GM12878 (cell line): ENCODE results near the gene GJD2. TPM values are rescaled to one million over a fixed set of nuclear protein-coding genes. Genes with fewer than 3 reads are reported as not detected.

Experiments
- ATAC-seq: fragments of 200-7000 bp; cut with Tn5 transposase; 3 replicates; pipeline ENCODE4 v1.9.1; 2020; ENCODE audit warnings: mild to moderate bottlenecking, moderate library complexity
- BruUV-seq: library from RNA; stranded (reverse); fragments of 400-500 nt; replicated peaks from 2 replicates; lab custom pipeline; 2021; lab: Mats Ljungman, UMichigan
- CTCF ChIA-PET: fragments of 300-600 bp; sonication (Branson Sonifier 250); formaldehyde crosslinking; extraction: SDS; loops from one replicate; lab custom pipeline; 2021; ENCODE audit warnings: inconsistent platforms; lab: Yijun Ruan, JAX
- POLR2A ChIA-PET: fragments of 350-600 bp; formaldehyde crosslinking; extraction: SDS; loops from one replicate; lab custom pipeline; 2021; ENCODE audit warnings: inconsistent platforms; lab: Charles Lee
- RAD21 ChIA-PET: fragments of 300-600 bp; sonication (Branson Sonifier 250); formaldehyde crosslinking; loops from one replicate; lab custom pipeline; 2023; ENCODE audit warnings: antibody characterized with exemption; ENCODE audit not compliant: unreplicated experiment; lab: Charles Lee
- SMC1A ChIA-PET: fragments of 300-600 bp; sonication (Branson Sonifier 250); formaldehyde crosslinking; loops from one replicate; lab custom pipeline; 2023; ENCODE audit not compliant: unreplicated experiment, uncharacterized antibody; lab: Charles Lee
- DNase-seq: peaks from one replicate; pipeline ENCODE4 v3.0.0-alpha.2; 2011; ENCODE audit warnings: low read depth, low spot score
- FAIRE-seq: peaks from 3 replicates; lab custom pipeline; 2011; peaks lifted over from hg19 to GRCh38; lab: Jason Lieb, UNC
- H2AFZ ChIP-seq: 2 replicates; pipeline ENCODE4 v1.6.0; 2011; ENCODE audit warnings: low read depth, low read length, control low read depth; ENCODE audit not compliant: control insufficient read depth
- H3K27ac ChIP-seq: 2 replicates; pipeline ENCODE4 v1.5.1; 2011; ENCODE audit warnings: control low read depth; ENCODE audit not compliant: control insufficient read depth, insufficient read depth
- H3K27me3 ChIP-seq, 2 experiments: replicated peaks in 1 of 2; 2 replicates each; pipeline versions ENCODE4 v1.6.0 to v1.6.1; 2011; ENCODE audit warnings: low read length in 1 of 2; ENCODE audit not compliant: control insufficient read depth in 2 of 2, insufficient read depth in 2 of 2
- H3K36me3 ChIP-seq, 2 experiments: 2 replicates each; pipeline ENCODE4 v1.5.1; 2011; ENCODE audit warnings: low read length in 1 of 2; ENCODE audit not compliant: control insufficient read depth in 2 of 2, insufficient read depth in 2 of 2
- H3K4me1 ChIP-seq: 2 replicates; pipeline ENCODE4 v1.6.1; 2011; ENCODE audit warnings: mild to moderate bottlenecking, low read length, moderate library complexity, mixed read lengths; ENCODE audit not compliant: control insufficient read depth, insufficient read depth
- H3K4me2 ChIP-seq: 2 replicates; pipeline ENCODE4 v1.6.0; 2011; ENCODE audit warnings: control low read depth; ENCODE audit not compliant: control insufficient read depth, insufficient read depth
- H3K4me3 ChIP-seq: fragments of 200-600 bp; sonication (generic); 2 replicates; pipeline ENCODE4 v1.5.1; 2016
- H3K79me2 ChIP-seq: 2 replicates; pipeline ENCODE4 v1.6.0; 2011; ENCODE audit warnings: low read length; ENCODE audit not compliant: control insufficient read depth, insufficient read depth
- H3K9ac ChIP-seq: 2 replicates; pipeline ENCODE4 v1.8.0; 2011; ENCODE audit warnings: low read length, control low read depth, mixed read lengths; ENCODE audit not compliant: control insufficient read depth, insufficient read depth
- H3K9me3 ChIP-seq: replicated peaks from 3 replicates; pipeline ENCODE4 v1.5.1; 2011; ENCODE audit warnings: mild to moderate bottlenecking, low read length; ENCODE audit not compliant: control insufficient read depth, insufficient read depth
- H4K20me1 ChIP-seq: 2 replicates; pipeline ENCODE4 v1.6.0; 2011; ENCODE audit not compliant: control insufficient read depth, insufficient read depth
- CBX3 ChIP-seq: fragments of 200-600 bp; sonication (generic); IDR thresholded peaks from 2 replicates; pipeline ENCODE4 v1.6.1; 2016; ENCODE audit warnings: low read depth, borderline replicate concordance
- CBX5 ChIP-seq: sonication (generic); IDR thresholded peaks from 2 replicates; pipeline ENCODE4 v1.6.1; 2016; ENCODE audit warnings: low read depth, moderate library complexity, mild to moderate bottlenecking, inconsistent platforms
- CREM ChIP-seq: IDR thresholded peaks from 2 replicates; pipeline ENCODE4 v1.6.1; 2014; ENCODE audit warnings: antibody characterized with exemption, low read depth
- EP300 ChIP-seq, 2 experiments: fragments of 150-350 bp in 1 of 2; IDR thresholded peaks; 2 replicates each; pipeline ENCODE4 v1.6.1; 2011 to 2012; ENCODE audit warnings: low read depth in 2 of 2, low read length in 2 of 2, borderline replicate concordance in 1 of 2, improper control_type of control experiment in 1 of 2, inconsistent platforms in 1 of 2; ENCODE audit not compliant: control insufficient read depth in 1 of 2
- RAD21 ChIP-seq: IDR thresholded peaks from 2 replicates; pipeline ENCODE4 v1.6.1; 2011; ENCODE audit warnings: mild to moderate bottlenecking, low read depth, low read length, moderate library complexity; ENCODE audit not compliant: insufficient read depth
- RFX5 ChIP-seq: IDR thresholded peaks from 2 replicates; pipeline ENCODE4 v1.6.1; 2011; ENCODE audit warnings: low read depth, low read length, improper control_type of control experiment
- WGBS: methylation state at CpG from one replicate; pipeline ENCODE4 v1.1.6; 2016; ENCODE audit warnings: low lambda C conversion rate; ENCODE audit not compliant: insufficient replicate concordance, insufficient coverage; ENCODE audit errors: missing lambda C conversion rate; 5-methylcytosine and 5-hydroxymethylcytosine counted together
- in situ Hi-C: fragments of 300-500 bp; cut with MboI; formaldehyde crosslinking; loops from 9 replicates; pipeline ENCODE4 v1.14.3; 2018; ENCODE audit warnings: mixed read lengths
- intact Hi-C: fragments of 100-400 bp; cut with micrococcal nuclease; formaldehyde crosslinking; loops from one replicate; pipeline ENCODE4 v1.14.2; 2022; ENCODE audit not compliant: unreplicated experiment
- polyA plus RNA-seq, 11 experiments: library from polyadenylated mRNA; depleted of rRNA in 4 of 11; unstranded in 6 of 11; stranded (reverse) in 5 of 11; fragments of >200 nt; fragmentation: Nextera tagmentation in 4 of 11; fragmentation: Illumina TruSeq in 1 of 11; extraction: Ambion mirVana in 4 of 11; extraction: Trizol in 1 of 11; gene quantifications; 1 replicate in 1 of 11; 2 replicates in 10 of 11; pipeline versions ENCODE4 v1.2.1 to v1.2.3, GENCODE V29; 2011 to 2016; ENCODE audit warnings: inconsistent platforms in 2 of 11, missing spikeins in 2 of 11, low read depth in 1 of 11
- total RNA-seq, 4 experiments: library from RNA; depleted of rRNA in 3 of 4; stranded (reverse); fragments of >200 nt in 3 of 4; fragmentation: Illumina TruSeq in 1 of 4; extraction: Trizol in 1 of 4; gene quantifications; 2 replicates each; pipeline versions ENCODE4 v1.2.1 to v1.2.3, GENCODE V29; 2013 to 2021
- TF ChIP-seq, protein P1 (sequence below): fragments of 450-650 bp; IDR thresholded peaks from 2 replicates; pipeline ENCODE4 v1.6.1; 2017; ENCODE audit warnings: mild to moderate bottlenecking, low read depth, inconsistent platforms; ENCODE audit not compliant: poor library complexity, severe bottlenecking
- TF ChIP-seq, protein P2 (sequence below): IDR thresholded peaks from 2 replicates; pipeline ENCODE4 v1.6.1; 2012; ENCODE audit warnings: improper control_type of control experiment, low read depth, low read length; ENCODE audit not compliant: insufficient replicate concordance

GJD2 gene
- total and polyA plus RNA-seq, 10 of the 15 experiments (the other 5 are each of a cell fraction or from before 2014, with no cell fraction given) = not detected

DNA sequence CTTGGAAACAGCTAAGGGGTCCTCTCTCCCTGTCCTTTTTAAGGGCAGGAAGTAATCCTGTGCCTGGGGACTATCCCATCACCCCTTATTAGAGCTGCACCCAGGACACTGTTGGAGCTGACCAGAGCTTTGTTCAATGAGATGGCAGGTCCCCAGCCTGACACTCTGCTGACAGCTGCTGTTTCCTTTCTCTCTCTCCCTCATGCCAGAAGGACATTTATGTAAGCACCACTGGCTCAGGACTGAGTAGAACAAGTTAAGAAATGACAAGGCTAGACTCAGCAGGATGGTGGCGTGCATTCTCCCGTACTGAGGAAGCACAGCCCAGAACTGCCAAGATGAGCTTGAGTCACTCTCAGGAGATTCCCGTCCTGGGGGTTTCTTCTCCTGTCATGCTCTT is 17.3 kb downstream of the GJD2 start:
- H3K9me3 ChIP-seq = no peaks in the 10 kb centered on the region
- POLR2A ChIA-PET = no interaction called here
- ATAC-seq = no peak
- no peak for DNase-seq
- H3K27ac ChIP-seq = no peak overlapping the region
- no peak for TF ChIP-seq RAD21
- TF ChIP-seq CREM = no peak
- TF ChIP-seq, protein P1, sequence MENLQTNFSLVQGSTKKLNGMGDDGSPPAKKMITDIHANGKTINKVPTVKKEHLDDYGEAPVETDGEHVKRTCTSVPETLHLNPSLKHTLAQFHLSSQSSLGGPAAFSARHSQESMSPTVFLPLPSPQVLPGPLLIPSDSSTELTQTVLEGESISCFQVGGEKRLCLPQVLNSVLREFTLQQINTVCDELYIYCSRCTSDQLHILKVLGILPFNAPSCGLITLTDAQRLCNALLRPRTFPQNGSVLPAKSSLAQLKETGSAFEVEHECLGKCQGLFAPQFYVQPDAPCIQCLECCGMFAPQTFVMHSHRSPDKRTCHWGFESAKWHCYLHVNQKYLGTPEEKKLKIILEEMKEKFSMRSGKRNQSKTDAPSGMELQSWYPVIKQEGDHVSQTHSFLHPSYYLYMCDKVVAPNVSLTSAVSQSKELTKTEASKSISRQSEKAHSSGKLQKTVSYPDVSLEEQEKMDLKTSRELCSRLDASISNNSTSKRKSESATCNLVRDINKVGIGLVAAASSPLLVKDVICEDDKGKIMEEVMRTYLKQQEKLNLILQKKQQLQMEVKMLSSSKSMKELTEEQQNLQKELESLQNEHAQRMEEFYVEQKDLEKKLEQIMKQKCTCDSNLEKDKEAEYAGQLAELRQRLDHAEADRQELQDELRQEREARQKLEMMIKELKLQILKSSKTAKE = no peak
- no peak for TF ChIP-seq CBX5
- no peak for TF ChIP-seq RFX5
- no peak for TF ChIP-seq EP300 (IDR thresholded peaks at IDR 0.05; ENCODE audit: borderline replicate concordance in 1 of 2, control insufficient read depth in 1 of 2, low read depth in 2 of 2, low read length in 2 of 2)
- TF ChIP-seq, protein P2, sequence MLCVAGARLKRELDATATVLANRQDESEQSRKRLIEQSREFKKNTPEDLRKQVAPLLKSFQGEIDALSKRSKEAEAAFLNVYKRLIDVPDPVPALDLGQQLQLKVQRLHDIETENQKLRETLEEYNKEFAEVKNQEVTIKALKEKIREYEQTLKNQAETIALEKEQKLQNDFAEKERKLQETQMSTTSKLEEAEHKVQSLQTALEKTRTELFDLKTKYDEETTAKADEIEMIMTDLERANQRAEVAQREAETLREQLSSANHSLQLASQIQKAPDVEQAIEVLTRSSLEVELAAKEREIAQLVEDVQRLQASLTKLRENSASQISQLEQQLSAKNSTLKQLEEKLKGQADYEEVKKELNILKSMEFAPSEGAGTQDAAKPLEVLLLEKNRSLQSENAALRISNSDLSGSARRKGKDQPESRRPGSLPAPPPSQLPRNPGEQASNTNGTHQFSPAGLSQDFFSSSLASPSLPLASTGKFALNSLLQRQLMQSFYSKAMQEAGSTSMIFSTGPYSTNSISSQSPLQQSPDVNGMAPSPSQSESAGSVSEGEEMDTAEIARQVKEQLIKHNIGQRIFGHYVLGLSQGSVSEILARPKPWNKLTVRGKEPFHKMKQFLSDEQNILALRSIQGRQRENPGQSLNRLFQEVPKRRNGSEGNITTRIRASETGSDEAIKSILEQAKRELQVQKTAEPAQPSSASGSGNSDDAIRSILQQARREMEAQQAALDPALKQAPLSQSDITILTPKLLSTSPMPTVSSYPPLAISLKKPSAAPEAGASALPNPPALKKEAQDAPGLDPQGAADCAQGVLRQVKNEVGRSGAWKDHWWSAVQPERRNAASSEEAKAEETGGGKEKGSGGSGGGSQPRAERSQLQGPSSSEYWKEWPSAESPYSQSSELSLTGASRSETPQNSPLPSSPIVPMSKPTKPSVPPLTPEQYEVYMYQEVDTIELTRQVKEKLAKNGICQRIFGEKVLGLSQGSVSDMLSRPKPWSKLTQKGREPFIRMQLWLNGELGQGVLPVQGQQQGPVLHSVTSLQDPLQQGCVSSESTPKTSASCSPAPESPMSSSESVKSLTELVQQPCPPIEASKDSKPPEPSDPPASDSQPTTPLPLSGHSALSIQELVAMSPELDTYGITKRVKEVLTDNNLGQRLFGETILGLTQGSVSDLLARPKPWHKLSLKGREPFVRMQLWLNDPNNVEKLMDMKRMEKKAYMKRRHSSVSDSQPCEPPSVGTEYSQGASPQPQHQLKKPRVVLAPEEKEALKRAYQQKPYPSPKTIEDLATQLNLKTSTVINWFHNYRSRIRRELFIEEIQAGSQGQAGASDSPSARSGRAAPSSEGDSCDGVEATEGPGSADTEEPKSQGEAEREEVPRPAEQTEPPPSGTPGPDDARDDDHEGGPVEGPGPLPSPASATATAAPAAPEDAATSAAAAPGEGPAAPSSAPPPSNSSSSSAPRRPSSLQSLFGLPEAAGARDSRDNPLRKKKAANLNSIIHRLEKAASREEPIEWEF = no peak
- no peak for TF ChIP-seq CBX3
- TF ChIP-seq, all 136 proteins: peak for 0
- H3K4me2 ChIP-seq = no peak overlapping the region
- RAD21 ChIA-PET = no interaction called here
- CTCF ChIA-PET = interaction anchor here (0.6 kb wide), 1 partner anchor 675 kb away, joined by 3 read pairs; no protein-coding TSS in a partner anchor
- H3K9ac ChIP-seq = no peak overlapping the region
- H3K79me2 ChIP-seq = no peaks in the 10 kb centered on the region
- intact Hi-C loops = no loop called here
- H3K36me3 ChIP-seq = no peaks in the 10 kb centered on the region
- 17% methylated on average over 3 of the region's 3 CpGs for WGBS
- no peak for FAIRE-seq
- no peaks in the 10 kb centered on the region for H4K20me1 ChIP-seq
- SMC1A ChIA-PET = no interaction called here
- in situ Hi-C loops = no loop called here
- H3K4me3 ChIP-seq = no peak overlapping the region
- H2AFZ ChIP-seq = no peak overlapping the region
- peaks cover 0 to 3% of the 10 kb centered on the region in 2 experiments; a peak in 1 of 4 replicates for H3K27me3 ChIP-seq
- no peaks in the 10 kb centered on the region for H3K4me1 ChIP-seq
- no TSS peak for BruUV-seq
